Esophagus muscularis mucosa (tissue), 4 donors: Measurements from ENCODE around the gene RHBDL1. TPM values are rescaled to one million over a fixed set of nuclear protein-coding genes. Genes with fewer than 3 reads are reported as not detected.

Experiments used
- DNase-seq: peaks from one replicate; pipeline ENCODE4 v3.0.0-alpha.2; 2017; ENCODE audit errors: extremely low spot score
- H3K27ac ChIP-seq, 4 donors: fragments of 200-600 bp; sonication (generic); replicated peaks in 1 of 4; 1 replicate in 3 of 4; 2 replicates in 1 of 4; pipeline ENCODE4 v1.5.1; 2016 to 2019; ENCODE audit warnings: mild to moderate bottlenecking in 1 of 4
- H3K27me3 ChIP-seq, 4 donors: fragments of 200-600 bp; sonication (generic); one replicate each; pipeline versions ENCODE4 v1.5.1 to v1.6.0; 2016 to 2019
- H3K36me3 ChIP-seq, 4 donors: fragments of 200-600 bp; sonication (generic); one replicate each; pipeline ENCODE4 v1.5.1; 2016 to 2019
- H3K4me1 ChIP-seq, 4 donors: fragments of 200-600 bp; sonication (generic); one replicate each; pipeline ENCODE4 v1.5.1; 2016 to 2019
- H3K4me3 ChIP-seq, 4 donors: fragments of 200-600 bp; sonication (generic); 1 replicate in 2 of 4; 2 replicates in 2 of 4; pipeline ENCODE4 v1.5.1; 2016 to 2019; ENCODE audit warnings: mild to moderate bottlenecking in 4 of 4, moderate library complexity in 1 of 4
- H3K9me3 ChIP-seq, 4 donors: fragments of 200-600 bp; sonication (generic); 1 replicate in 3 of 4; 2 replicates in 1 of 4; pipeline ENCODE4 v1.5.1; 2016 to 2019
- EP300 ChIP-seq: sonication (generic); formaldehyde crosslinking; IDR thresholded peaks from one replicate; pipeline ENCODE4 v1.6.1; 2017; ENCODE audit warnings: antibody characterized with exemption
- POLR2A ChIP-seq: fragments of 450-650 bp; IDR thresholded peaks from one replicate; pipeline ENCODE4 v1.6.1; 2017; ENCODE audit warnings: antibody characterized with exemption, moderate library complexity, mild to moderate bottlenecking, low read depth
- POLR2AphosphoS5 ChIP-seq, 2 donors: sonication (generic); formaldehyde crosslinking; IDR thresholded peaks; one replicate each; pipeline ENCODE4 v1.6.1; 2017; ENCODE audit warnings: antibody characterized with exemption in 2 of 2
- WGBS: methylation state at CpG from one replicate; pipeline ENCODE4 v1.1.5; 2018; 5-methylcytosine and 5-hydroxymethylcytosine counted together
- intact Hi-C: fragments of 100-400 bp; cut with DNase I; formaldehyde crosslinking; loops from one replicate; pipeline ENCODE4 v1.15.1; 2023
- total RNA-seq, 4 donors: library from RNA; depleted of rRNA; stranded (reverse); fragments of >200 nt; gene quantifications; one replicate each; pipeline versions ENCODE4 v1.1.0 to v1.2.1, GENCODE V29; 2016
- TF ChIP-seq, protein P1 (sequence below), 3 experiments: fragments of 200-600 bp in 2 of 3; fragments of 450-650 bp in 1 of 3; sonication (generic) in 2 of 3; IDR thresholded peaks; one replicate each; pipeline ENCODE4 v1.5.1; 2017 to 2019; ENCODE audit warnings: antibody characterized with exemption in 3 of 3, mild to moderate bottlenecking in 2 of 3, moderate library complexity in 1 of 3

The RHBDL1 gene
- total RNA-seq, 4 donors from 2014 or later: 0.17 to 2.0 (median 0.66) TPM

GRCh38 chr16:662095-662494, 13.4 kb upstream of the RHBDL1 start:
- no peak overlapping the region for H3K4me3 ChIP-seq

GRCh38 chr16:662597-662996, 12.9 kb upstream of the RHBDL1 start:
- Histone ChIP-seq H3K4me1 (peaks cover 15 to 32% (median 27%) of the 10 kb centered on the region in 4 donors), H3K27me3 (no peaks in the 10 kb centered on the region), H3K36me3 (peaks cover 0 to 16% (median 12%) of the 10 kb centered on the region in 4 donors), H3K4me3 (no peak overlapping the region), H3K27ac (no peak overlapping the region), H3K9me3 (no peaks in the 10 kb centered on the region)
- no peak for DNase-seq
- 91% methylated on average over 16 of the region's 21 CpGs for WGBS
- TF ChIP-seq EP300: no peak
- no peak for TF ChIP-seq POLR2A
- TF ChIP-seq POLR2AphosphoS5 (IDR thresholded peaks at IDR 0.05): no peak
- TF ChIP-seq, protein P1, sequence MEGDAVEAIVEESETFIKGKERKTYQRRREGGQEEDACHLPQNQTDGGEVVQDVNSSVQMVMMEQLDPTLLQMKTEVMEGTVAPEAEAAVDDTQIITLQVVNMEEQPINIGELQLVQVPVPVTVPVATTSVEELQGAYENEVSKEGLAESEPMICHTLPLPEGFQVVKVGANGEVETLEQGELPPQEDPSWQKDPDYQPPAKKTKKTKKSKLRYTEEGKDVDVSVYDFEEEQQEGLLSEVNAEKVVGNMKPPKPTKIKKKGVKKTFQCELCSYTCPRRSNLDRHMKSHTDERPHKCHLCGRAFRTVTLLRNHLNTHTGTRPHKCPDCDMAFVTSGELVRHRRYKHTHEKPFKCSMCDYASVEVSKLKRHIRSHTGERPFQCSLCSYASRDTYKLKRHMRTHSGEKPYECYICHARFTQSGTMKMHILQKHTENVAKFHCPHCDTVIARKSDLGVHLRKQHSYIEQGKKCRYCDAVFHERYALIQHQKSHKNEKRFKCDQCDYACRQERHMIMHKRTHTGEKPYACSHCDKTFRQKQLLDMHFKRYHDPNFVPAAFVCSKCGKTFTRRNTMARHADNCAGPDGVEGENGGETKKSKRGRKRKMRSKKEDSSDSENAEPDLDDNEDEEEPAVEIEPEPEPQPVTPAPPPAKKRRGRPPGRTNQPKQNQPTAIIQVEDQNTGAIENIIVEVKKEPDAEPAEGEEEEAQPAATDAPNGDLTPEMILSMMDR (IDR thresholded peaks at IDR 0.05): no peak
- intact Hi-C loops: loop anchor here (5.0 kb wide), 1 partner anchor 85 kb away; no protein-coding TSS in a partner anchor

More at GRCh38 chr16:662095-662494, 13.4 kb upstream of the RHBDL1 start:
- TF ChIP-seq EP300: no peak
- no peak for TF ChIP-seq POLR2A
- no peak for TF ChIP-seq POLR2AphosphoS5 (IDR thresholded peaks at IDR 0.05)
- no peak for DNase-seq
- H3K36me3 ChIP-seq: peaks cover 0 to 21% (median 15%) of the 10 kb centered on the region in 4 donors
- peaks cover 10 to 27% (median 22%) of the 10 kb centered on the region in 4 donors for H3K4me1 ChIP-seq
- no peaks in the 10 kb centered on the region for H3K27me3 ChIP-seq
- no peaks in the 10 kb centered on the region for H3K9me3 ChIP-seq
- H3K27ac ChIP-seq: no peak overlapping the region
- intact Hi-C loops: loop anchor here (5.0 kb wide), 1 partner anchor 85 kb away; no protein-coding TSS in a partner anchor
- WGBS: 88% methylated on average over 16 of the region's 19 CpGs

DNA sequence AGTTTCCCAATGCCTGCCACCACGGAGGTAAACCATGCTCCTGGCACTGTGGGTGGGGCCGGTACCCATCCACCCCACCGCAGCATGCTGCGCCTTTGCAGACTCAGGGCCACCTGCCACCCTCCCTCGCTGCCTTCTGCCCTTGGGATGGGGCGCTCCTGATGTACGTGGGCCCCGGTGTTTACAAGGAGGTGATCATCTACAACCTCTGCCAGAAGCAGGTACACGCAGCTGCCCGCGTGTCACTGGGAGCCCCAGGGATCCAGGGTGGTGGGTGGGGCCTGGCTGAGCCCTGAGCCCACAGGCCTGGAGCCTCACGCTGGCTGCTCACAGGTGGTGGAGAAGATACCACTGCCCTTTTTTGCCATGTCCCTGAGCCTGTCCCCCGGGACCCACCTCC, 8.9 kb upstream of the RHBDL1 start:
- no peaks in the 10 kb centered on the region for H3K9me3 ChIP-seq
- WGBS: 92% methylated on average over 2 of the region's 13 CpGs
- peaks cover 21 to 29% (median 26%) of the 10 kb centered on the region in 4 donors for H3K36me3 ChIP-seq
- no peak for DNase-seq
- H3K4me1 ChIP-seq: peaks cover 16 to 33% (median 27%) of the 10 kb centered on the region in 4 donors
- no peak overlapping the region for H3K4me3 ChIP-seq
- no peaks in the 10 kb centered on the region for H3K27me3 ChIP-seq
- TF ChIP-seq POLR2A (no peak), POLR2AphosphoS5 (IDR thresholded peaks at IDR 0.05) (no peak), EP300 (no peak)
- TF ChIP-seq, protein P1 (IDR thresholded peaks at IDR 0.05): no peak
- intact Hi-C loops: no loop called here
- H3K27ac ChIP-seq: no peak overlapping the region

DNA sequence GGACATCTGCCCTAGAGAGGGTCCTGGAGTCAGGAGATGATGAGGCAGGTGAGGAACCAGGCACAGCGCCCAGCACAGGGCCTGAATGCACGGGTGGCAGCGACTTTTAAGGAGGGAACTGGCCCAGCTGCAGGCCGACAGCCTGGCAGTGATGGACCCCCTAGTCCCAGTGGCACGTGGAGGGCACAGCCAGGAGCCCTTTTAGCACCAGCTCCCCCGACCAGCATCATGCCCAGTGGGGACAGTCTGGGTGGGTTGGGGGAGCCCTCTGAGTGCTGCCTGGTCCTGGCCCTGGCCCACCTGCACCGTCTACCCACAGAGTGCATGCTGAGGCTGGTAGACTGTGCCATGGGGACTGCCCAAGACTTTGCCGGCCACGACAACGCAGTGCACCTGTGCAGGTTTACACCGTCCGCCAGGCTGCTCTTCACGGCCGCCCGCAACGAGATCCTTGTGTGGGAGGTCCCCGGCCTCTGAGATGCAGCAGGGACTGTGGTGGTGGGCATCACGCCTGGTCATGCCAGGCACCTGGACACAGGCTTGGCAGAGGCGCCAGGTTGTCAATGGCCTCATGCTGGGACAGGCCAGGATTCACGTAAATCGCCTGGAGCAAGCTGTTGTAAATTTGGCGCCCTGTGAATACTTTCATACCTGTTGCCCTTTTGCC, 8.2 kb upstream of the RHBDL1 start:
- 84% methylated on average over 17 of the region's 22 CpGs for WGBS
- peak overlapping the region; percentile 81 to 99 (median 94) for H3K4me3 ChIP-seq
- H3K27ac ChIP-seq: peak overlapping the region; percentile 86 to 92 (median 90)
- intact Hi-C loops: no loop called here
- peaks cover 27 to 35% (median 33%) of the 10 kb centered on the region in 4 donors for H3K36me3 ChIP-seq
- H3K27me3 ChIP-seq: no peaks in the 10 kb centered on the region
- DNase-seq: no peak
- TF ChIP-seq POLR2AphosphoS5 (IDR thresholded peaks at IDR 0.05): no peak
- no peak for TF ChIP-seq EP300
- TF ChIP-seq, protein P1 (IDR thresholded peaks at IDR 0.05): no peak
- no peak for TF ChIP-seq POLR2A
- peaks cover 15 to 28% (median 24%) of the 10 kb centered on the region in 4 donors for H3K4me1 ChIP-seq
- H3K9me3 ChIP-seq: no peaks in the 10 kb centered on the region

DNA sequence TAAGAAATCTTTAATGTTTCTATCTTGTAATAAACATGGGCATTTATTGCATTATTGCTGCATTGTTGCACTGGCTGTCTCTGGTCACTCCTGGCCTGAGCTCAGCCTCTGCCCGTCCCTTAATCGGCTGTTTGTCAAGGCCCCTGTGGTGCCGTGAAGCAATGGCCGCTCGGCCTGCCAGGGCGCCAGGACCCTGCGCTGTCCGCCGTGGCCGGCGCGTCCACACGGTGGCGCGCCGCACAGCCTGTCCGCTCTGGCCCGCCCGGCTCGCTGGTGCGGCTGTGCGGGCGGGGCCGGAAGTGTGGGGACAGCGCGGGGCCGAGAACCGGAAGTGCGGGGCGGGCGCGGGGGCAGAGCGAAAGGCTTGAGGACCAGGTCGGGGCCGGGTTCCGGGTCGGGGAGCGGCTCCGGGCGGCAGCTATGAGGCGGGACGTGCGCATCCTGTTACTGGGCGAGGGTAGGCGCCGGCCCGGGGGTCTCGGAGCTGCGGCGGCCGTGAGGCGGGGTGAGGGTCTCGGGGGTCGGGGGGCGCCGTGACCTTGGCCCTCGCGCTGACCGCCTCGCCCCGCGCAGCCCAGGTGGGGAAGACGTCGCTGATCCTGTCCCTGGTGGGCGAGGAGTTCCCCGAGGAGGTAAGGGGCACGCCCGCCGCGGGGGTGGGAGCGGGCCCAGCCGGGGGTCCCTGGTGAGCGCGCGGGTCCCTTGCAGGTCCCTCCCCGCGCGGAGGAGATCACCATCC, 7.5 kb upstream of the RHBDL1 start, which contains the start of gene RHOT2:
Gene RHOT2 (plus strand): TSS at position 353 of the 739 bp plus-strand sequence. CDS start 68 bp downstream, at position 421.
- intact Hi-C loops: no loop called here
- H3K4me1 ChIP-seq: peaks cover 15 to 28% (median 24%) of the 10 kb centered on the region in 4 donors
- H3K9me3 ChIP-seq: no peaks in the 10 kb centered on the region
- peaks cover 34 to 43% (median 40%) of the 10 kb centered on the region in 4 donors for H3K36me3 ChIP-seq
- no peaks in the 10 kb centered on the region for H3K27me3 ChIP-seq
- TF ChIP-seq EP300 (no peak), POLR2AphosphoS5 (IDR thresholded peaks at IDR 0.05) (peak; percentile 81 to 88), POLR2A (peak; percentile 52)
- TF ChIP-seq, protein P1 (IDR thresholded peaks at IDR 0.05): peak; percentile 96 to 98 (median 96)
- 0% methylated on average over 9 of the region's 78 CpGs for WGBS
- H3K27ac ChIP-seq: peak within 1 kb of the TSS; percentile 86 to 92 (median 90)
- peak; percentile 98 for DNase-seq
- peak within 1 kb of the TSS; percentile 81 to 99 (median 94) for H3K4me3 ChIP-seq
